Esophagus squamous epithelium (tissue), 5 donors: Measurements from ENCODE around the gene RAB40A. TPM values are rescaled to one million over a fixed set of nuclear protein-coding genes. Genes with fewer than 3 reads are reported as not detected.

Experiments
- DNase-seq: peaks from one replicate; lab custom pipeline; 2025; lab: John Stamatoyannopoulos, UW
- H3K27ac ChIP-seq, 4 donors: fragments of 200-600 bp; sonication (generic); one replicate each; pipeline ENCODE4 v1.5.1; 2016 to 2019; ENCODE audit warnings: mild to moderate bottlenecking in 1 of 4
- H3K27me3 ChIP-seq, 4 donors: fragments of 200-600 bp; sonication (generic); 1 replicate in 3 of 4; 2 replicates in 1 of 4; pipeline versions ENCODE4 v1.5.1 to v1.6.0; 2017 to 2021; ENCODE audit warnings: antibody characterized with exemption in 1 of 4
- H3K36me3 ChIP-seq, 3 donors: fragments of 200-600 bp; sonication (generic); one replicate each; pipeline ENCODE4 v1.5.1; 2016 to 2019
- H3K4me1 ChIP-seq, 3 donors: fragments of 200-600 bp; sonication (generic); one replicate each; pipeline ENCODE4 v1.5.1; 2017 to 2019
- H3K4me3 ChIP-seq, 4 donors: fragments of 200-600 bp; sonication (generic); 1 replicate in 3 of 4; 2 replicates in 1 of 4; pipeline ENCODE4 v1.5.1; 2016 to 2019; ENCODE audit warnings: mild to moderate bottlenecking in 2 of 4, moderate library complexity in 1 of 4
- H3K9me3 ChIP-seq, 3 donors: fragments of 200-600 bp; sonication (generic); one replicate each; pipeline ENCODE4 v1.5.1; 2016 to 2019
- CTCF ChIP-seq, 6 experiments: fragments of 450-650 bp in 4 of 6; fragments of 200-600 bp in 2 of 6; sonication (generic) in 2 of 6; IDR thresholded peaks; one replicate each; pipeline ENCODE4 v1.5.1; 2016 to 2019; ENCODE audit warnings: antibody characterized with exemption in 6 of 6, mild to moderate bottlenecking in 4 of 6, moderate library complexity in 4 of 6
- POLR2A ChIP-seq, 4 donors: fragments of 450-650 bp; IDR thresholded peaks; one replicate each; pipeline ENCODE4 v1.6.1; 2017; ENCODE audit warnings: antibody characterized with exemption in 4 of 4, mild to moderate bottlenecking in 4 of 4, moderate library complexity in 3 of 4
- WGBS, 2 donors: methylation state at CpG; one replicate each; pipeline ENCODE4 v1.1.5; 2018; 5-methylcytosine and 5-hydroxymethylcytosine counted together
- intact Hi-C: fragments of 100-400 bp; cut with DNase I; formaldehyde crosslinking; loops from one replicate; pipeline ENCODE4 v1.15.0; 2022
- total RNA-seq, 4 donors: library from RNA; depleted of rRNA; stranded (reverse); fragments of >200 nt; gene quantifications; one replicate each; pipeline ENCODE4 v1.1.0, GENCODE V29; 2016
- donor health status: DM: yes; HTN: yes; CAD: no.

The RAB40A gene
- total RNA-seq, 4 donors from 2014 or later, result 0.15 to 14.1 (median 1.0) TPM

- H3K27ac ChIP-seq, result no peak overlapping the region
- 17% methylated on average over 1 of the region's 1 CpG; no CpG with 5 or more reads in 1 of the 2 donors for WGBS, 2 donors
- TF ChIP-seq CTCF (IDR thresholded peaks at IDR 0.05), result no peak
- no peak for DNase-seq
- H3K4me1 ChIP-seq, result no peaks in the 10 kb centered on the region
- H3K36me3 ChIP-seq, result no peaks in the 10 kb centered on the region
- H3K9me3 ChIP-seq, result no peaks in the 10 kb centered on the region
- no peak overlapping the region for H3K4me3 ChIP-seq
- intact Hi-C loops, result no loop called here
- no peaks in the 10 kb centered on the region for H3K27me3 ChIP-seq
These were observed 30.5 kb downstream of the RAB40A start for GRCh38 chrX:103488794-103489193.

GRCh38 chrX:103488332-103488731 lies 31.0 kb downstream of the RAB40A start:
- Histone ChIP-seq H3K9me3 (no peaks in the 10 kb centered on the region), H3K4me1 (no peaks in the 10 kb centered on the region), H3K36me3 (no peaks in the 10 kb centered on the region), H3K27ac (no peak overlapping the region), H3K4me3 (no peak overlapping the region), H3K27me3 (no peaks in the 10 kb centered on the region)
- TF ChIP-seq POLR2A (IDR thresholded peaks at IDR 0.05) (no peak), CTCF (IDR thresholded peaks at IDR 0.05) (peak in 4 of 6 experiments; percentile 4 to 21 (median 14))
- intact Hi-C loops, result no loop called here
- 9 to 20% methylated on average over 4 of the region's 4 CpGs for WGBS, 2 donors
- no peak for DNase-seq

GRCh38 chrX:103483720-103484119 lies 35.6 kb downstream of the RAB40A start:
- intact Hi-C loops, result no loop called here
- no peaks in the 10 kb centered on the region for H3K36me3 ChIP-seq
- 69% methylated on average over 4 of the region's 4 CpGs for WGBS, 2 donors
- no peak overlapping the region for H3K27ac ChIP-seq
- H3K27me3 ChIP-seq, result no peaks in the 10 kb centered on the region
- TF ChIP-seq POLR2A (IDR thresholded peaks at IDR 0.05), result no peak
- no peak for TF ChIP-seq CTCF (IDR thresholded peaks at IDR 0.05)
- H3K4me1 ChIP-seq, result no peaks in the 10 kb centered on the region
- no peaks in the 10 kb centered on the region for H3K9me3 ChIP-seq
- no peak overlapping the region for H3K4me3 ChIP-seq
- DNase-seq, result no peak

DNA sequence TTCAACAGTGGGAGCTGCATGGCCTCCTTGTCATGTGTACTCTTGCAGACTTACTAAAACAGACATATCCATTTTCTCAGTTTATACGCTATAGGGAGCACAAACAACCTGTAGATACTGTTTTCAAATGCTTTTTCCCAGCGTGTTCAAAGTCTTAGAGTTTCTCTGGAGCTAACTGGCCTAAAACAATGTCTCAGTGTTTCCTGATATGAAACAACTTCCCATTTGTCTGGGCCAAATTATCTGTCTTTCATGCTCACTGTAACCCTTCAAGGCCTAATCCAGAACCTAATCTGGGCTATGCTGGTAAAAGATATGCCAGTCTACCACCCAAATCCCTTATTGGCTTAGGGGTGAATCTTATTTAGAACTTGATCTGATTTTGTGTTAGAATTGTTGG lies 38.8 kb downstream of the RAB40A start:
- Histone ChIP-seq H3K27ac (no peak overlapping the region), H3K27me3 (no peaks in the 10 kb centered on the region), H3K4me3 (no peak overlapping the region), H3K9me3 (no peaks in the 10 kb centered on the region), H3K36me3 (no peaks in the 10 kb centered on the region), H3K4me1 (no peaks in the 10 kb centered on the region)
- DNase-seq, result no peak
- intact Hi-C loops, result no loop called here
- TF ChIP-seq POLR2A (IDR thresholded peaks at IDR 0.05) (no peak), CTCF (IDR thresholded peaks at IDR 0.05) (no peak)
- 64 to 73% methylated on average over 1 to 2 of the region's 2 CpGs for WGBS, 2 donors

GRCh38 chrX:103477496-103477895 lies 41.8 kb downstream of the RAB40A start:
- no peaks in the 10 kb centered on the region for H3K4me1 ChIP-seq
- intact Hi-C loops, result no loop called here
- no peak for DNase-seq
- H3K27ac ChIP-seq, result no peak overlapping the region
- no peak for TF ChIP-seq POLR2A (IDR thresholded peaks at IDR 0.05)
- no peak for TF ChIP-seq CTCF (IDR thresholded peaks at IDR 0.05)
- no peak overlapping the region for H3K4me3 ChIP-seq
- no peaks in the 10 kb centered on the region for H3K36me3 ChIP-seq
- no peaks in the 10 kb centered on the region for H3K9me3 ChIP-seq
- H3K27me3 ChIP-seq, result no peaks in the 10 kb centered on the region
